Loucy (cell line): ENCODE results near the gene TAS2R50.

Experiments
- EZH2phosphoT487 ChIP-seq: fragments of 200-600 bp; IDR thresholded peaks from 2 replicates; pipeline ENCODE4 v1.6.1; 2018; ENCODE audit warnings: antibody characterized with exemption, mild to moderate bottlenecking, moderate library complexity, borderline replicate concordance
- TF ChIP-seq, protein P1 (sequence below): fragments of 200-600 bp; sonication (generic); conservative IDR thresholded peaks from 2 replicates; pipeline ENCODE4 v1.5.1; 2014; ENCODE audit warnings: mild to moderate bottlenecking, antibody characterized with exemption, low read length

DNA sequence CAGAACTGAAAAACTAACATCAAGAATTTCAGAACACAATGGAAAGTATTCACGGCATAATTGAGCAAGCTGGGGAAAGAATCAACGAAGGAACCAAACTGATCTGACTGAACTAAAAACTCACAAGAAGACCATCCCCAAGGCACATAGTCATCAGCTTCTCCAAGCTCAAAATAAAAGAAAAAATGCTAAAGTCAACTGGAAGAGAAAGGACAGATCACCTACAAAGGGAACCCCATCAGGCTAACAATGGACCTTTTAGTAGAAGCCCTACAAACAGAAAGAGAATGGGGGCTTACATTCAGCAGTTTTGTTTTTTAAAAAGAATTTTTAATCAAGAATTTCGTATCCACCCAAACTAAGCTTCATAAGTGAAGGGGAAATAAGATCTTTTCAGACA lies 11.7 kb downstream of the TAS2R50 start:
- TF ChIP-seq, protein P1, sequence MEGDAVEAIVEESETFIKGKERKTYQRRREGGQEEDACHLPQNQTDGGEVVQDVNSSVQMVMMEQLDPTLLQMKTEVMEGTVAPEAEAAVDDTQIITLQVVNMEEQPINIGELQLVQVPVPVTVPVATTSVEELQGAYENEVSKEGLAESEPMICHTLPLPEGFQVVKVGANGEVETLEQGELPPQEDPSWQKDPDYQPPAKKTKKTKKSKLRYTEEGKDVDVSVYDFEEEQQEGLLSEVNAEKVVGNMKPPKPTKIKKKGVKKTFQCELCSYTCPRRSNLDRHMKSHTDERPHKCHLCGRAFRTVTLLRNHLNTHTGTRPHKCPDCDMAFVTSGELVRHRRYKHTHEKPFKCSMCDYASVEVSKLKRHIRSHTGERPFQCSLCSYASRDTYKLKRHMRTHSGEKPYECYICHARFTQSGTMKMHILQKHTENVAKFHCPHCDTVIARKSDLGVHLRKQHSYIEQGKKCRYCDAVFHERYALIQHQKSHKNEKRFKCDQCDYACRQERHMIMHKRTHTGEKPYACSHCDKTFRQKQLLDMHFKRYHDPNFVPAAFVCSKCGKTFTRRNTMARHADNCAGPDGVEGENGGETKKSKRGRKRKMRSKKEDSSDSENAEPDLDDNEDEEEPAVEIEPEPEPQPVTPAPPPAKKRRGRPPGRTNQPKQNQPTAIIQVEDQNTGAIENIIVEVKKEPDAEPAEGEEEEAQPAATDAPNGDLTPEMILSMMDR: no peak
- no peak for TF ChIP-seq EZH2phosphoT487
